HEK293 (cell line): ENCODE results near the gene RASA3.

ENCODE experiments used
- CTCF ChIA-PET: fragments of 350-600 bp; formaldehyde crosslinking; extraction: SDS; loops from one replicate; lab custom pipeline; 2021; ENCODE audit warnings: antibody characterized with exemption; lab: Yijun Ruan, JAX
- POLR2A ChIA-PET: fragments of 300-600 bp; formaldehyde crosslinking; extraction: SDS; loops from one replicate; lab custom pipeline; 2020; ENCODE audit warnings: antibody characterized with exemption, inconsistent platforms; lab: Yijun Ruan, JAX
- H3K27ac ChIP-seq: fragments of 200-500 bp; sonication (Bioruptor generic); 2 replicates; pipeline ENCODE4 v1.5.1; 2014; ENCODE audit warnings: low read depth, low read length, control low read depth, inconsistent platforms; ENCODE audit errors: extremely low read depth
- H3K36me3 ChIP-seq, 2 experiments: fragments of 200-500 bp in 1 of 2; sonication (Bioruptor generic) in 1 of 2; 1 replicate in 1 of 2; 2 replicates in 1 of 2; pipeline ENCODE4 v1.5.1; 2014 to 2017; ENCODE audit warnings: inconsistent platforms in 2 of 2, low read length in 2 of 2; ENCODE audit not compliant: control insufficient read depth in 2 of 2, insufficient read depth in 1 of 2
- H3K4me1 ChIP-seq: fragments of 200-500 bp; sonication (Bioruptor generic); 2 replicates; pipeline ENCODE4 v1.5.1; 2014; ENCODE audit warnings: mild to moderate bottlenecking, low read length, inconsistent platforms; ENCODE audit not compliant: control insufficient read depth, insufficient read depth
- H3K4me3 ChIP-seq: 2 replicates; pipeline ENCODE4 v1.5.1; 2011; ENCODE audit warnings: low read depth, mild to moderate bottlenecking, control low read depth, low read length, moderate library complexity
- H3K9me3 ChIP-seq: fragments of 200-500 bp; sonication (Bioruptor generic); 2 replicates; pipeline ENCODE4 v1.5.1; 2014; ENCODE audit warnings: low read depth, low read length, inconsistent platforms; ENCODE audit not compliant: control insufficient read depth, insufficient read depth
- GLIS1 ChIP-seq: fragments of 450-650 bp; formaldehyde crosslinking; IDR thresholded peaks from 2 replicates; pipeline ENCODE4 v1.5.1; 2016; ENCODE audit warnings: missing biosample characterization, missing genetic modification characterization
- MEIS1 ChIP-seq: sonication (generic); formaldehyde crosslinking; IDR thresholded peaks from 2 replicates; pipeline ENCODE4 v1.8.1; 2022; ENCODE audit warnings: missing genetic modification reagents, mild to moderate bottlenecking, borderline replicate concordance
- OSR2 ChIP-seq: fragments of 450-650 bp; formaldehyde crosslinking; IDR thresholded peaks from 2 replicates; pipeline ENCODE4 v1.5.1; 2016; ENCODE audit warnings: missing biosample characterization, missing genetic modification characterization
- ZBTB21 ChIP-seq: fragments of 450-650 bp; formaldehyde crosslinking; IDR thresholded peaks from 2 replicates; pipeline ENCODE4 v1.5.1; 2017; ENCODE audit warnings: missing biosample characterization, missing genetic modification characterization
- ZBTB48 ChIP-seq: fragments of 450-650 bp; formaldehyde crosslinking; IDR thresholded peaks from 2 replicates; pipeline ENCODE4 v1.5.1; 2016; ENCODE audit warnings: missing biosample characterization, missing genetic modification characterization
- ZNF121 ChIP-seq: fragments of 450-650 bp; formaldehyde crosslinking; IDR thresholded peaks from 2 replicates; pipeline ENCODE4 v1.5.1; 2016; ENCODE audit warnings: missing biosample characterization, missing genetic modification characterization
- ZNF184 ChIP-seq: fragments of 450-650 bp; IDR thresholded peaks from 2 replicates; pipeline ENCODE4 v1.5.1; 2018; ENCODE audit warnings: missing biosample characterization, mild to moderate bottlenecking, missing genetic modification characterization
- ZNF239 ChIP-seq: fragments of 450-650 bp; formaldehyde crosslinking; IDR thresholded peaks from 2 replicates; pipeline ENCODE4 v1.5.1; 2016; ENCODE audit warnings: missing biosample characterization, missing genetic modification characterization
- ZNF324 ChIP-seq: fragments of 450-650 bp; formaldehyde crosslinking; IDR thresholded peaks from 2 replicates; pipeline ENCODE4 v1.5.1; 2016; ENCODE audit warnings: missing biosample characterization, missing genetic modification characterization
- ZNF341 ChIP-seq: fragments of 450-650 bp; formaldehyde crosslinking; IDR thresholded peaks from 2 replicates; pipeline ENCODE4; 2016; ENCODE audit warnings: low read depth, missing biosample characterization, missing genetic modification characterization
- ZNF391 ChIP-seq: fragments of 450-650 bp; formaldehyde crosslinking; IDR thresholded peaks from 2 replicates; pipeline ENCODE4 v1.5.1; 2016; ENCODE audit warnings: low read depth, missing biosample characterization, missing genetic modification characterization, borderline replicate concordance
- ZNF514 ChIP-seq: fragments of 450-650 bp; formaldehyde crosslinking; IDR thresholded peaks from 2 replicates; pipeline ENCODE4 v1.5.1; 2016; ENCODE audit warnings: missing biosample characterization, missing genetic modification characterization
- ZNF596 ChIP-seq: fragments of 450-650 bp; IDR thresholded peaks from 2 replicates; pipeline ENCODE4 v1.5.0; 2018; ENCODE audit warnings: missing biosample characterization, mild to moderate bottlenecking, missing genetic modification characterization, moderate library complexity
- ZNF624 ChIP-seq: fragments of 450-650 bp; formaldehyde crosslinking; IDR thresholded peaks from 2 replicates; pipeline ENCODE4 v1.5.1; 2017; ENCODE audit warnings: missing biosample characterization, missing genetic modification characterization
- ZNF629 ChIP-seq: fragments of 450-650 bp; formaldehyde crosslinking; IDR thresholded peaks from 2 replicates; pipeline ENCODE4 v1.5.1; 2017; ENCODE audit warnings: missing biosample characterization, missing genetic modification characterization
- TF ChIP-seq, protein P1 (sequence below): fragments of 450-650 bp; formaldehyde crosslinking; IDR thresholded peaks from 2 replicates; pipeline ENCODE4 v1.5.1; 2016; ENCODE audit warnings: missing biosample characterization, missing genetic modification characterization
- TF ChIP-seq, protein P2 (sequence below): sonication (generic); formaldehyde crosslinking; IDR thresholded peaks from 2 replicates; pipeline ENCODE4 v1.8.1; 2022; ENCODE audit warnings: mild to moderate bottlenecking, moderate library complexity, missing genetic modification reagents
- TF ChIP-seq, protein P3 (sequence below): fragments of 450-650 bp; IDR thresholded peaks from 2 replicates; pipeline ENCODE4 v1.5.1; 2018; ENCODE audit warnings: missing biosample characterization, missing genetic modification characterization
- TF ChIP-seq, protein P4 (sequence below): fragments of 450-650 bp; formaldehyde crosslinking; optimal IDR thresholded peaks from 2 replicates; pipeline ENCODE3; 2016; ENCODE audit warnings: missing biosample characterization, mild to moderate bottlenecking, missing genetic modification characterization
- TF ChIP-seq, protein P5 (sequence below): fragments of 450-650 bp; formaldehyde crosslinking; IDR thresholded peaks from 2 replicates; pipeline ENCODE4 v1.5.1; 2017; ENCODE audit warnings: missing biosample characterization, missing genetic modification characterization
- TF ChIP-seq, protein P6 (sequence below): fragments of 450-650 bp; formaldehyde crosslinking; IDR thresholded peaks from 2 replicates; pipeline ENCODE4 v1.5.1; 2016; ENCODE audit warnings: missing biosample characterization, missing genetic modification characterization
- TF ChIP-seq, protein P7 (sequence below): fragments of 450-650 bp; formaldehyde crosslinking; IDR thresholded peaks from 2 replicates; pipeline ENCODE4 v1.5.1; 2016; ENCODE audit warnings: missing biosample characterization, missing genetic modification characterization, borderline replicate concordance

Gene RASA3

DNA sequence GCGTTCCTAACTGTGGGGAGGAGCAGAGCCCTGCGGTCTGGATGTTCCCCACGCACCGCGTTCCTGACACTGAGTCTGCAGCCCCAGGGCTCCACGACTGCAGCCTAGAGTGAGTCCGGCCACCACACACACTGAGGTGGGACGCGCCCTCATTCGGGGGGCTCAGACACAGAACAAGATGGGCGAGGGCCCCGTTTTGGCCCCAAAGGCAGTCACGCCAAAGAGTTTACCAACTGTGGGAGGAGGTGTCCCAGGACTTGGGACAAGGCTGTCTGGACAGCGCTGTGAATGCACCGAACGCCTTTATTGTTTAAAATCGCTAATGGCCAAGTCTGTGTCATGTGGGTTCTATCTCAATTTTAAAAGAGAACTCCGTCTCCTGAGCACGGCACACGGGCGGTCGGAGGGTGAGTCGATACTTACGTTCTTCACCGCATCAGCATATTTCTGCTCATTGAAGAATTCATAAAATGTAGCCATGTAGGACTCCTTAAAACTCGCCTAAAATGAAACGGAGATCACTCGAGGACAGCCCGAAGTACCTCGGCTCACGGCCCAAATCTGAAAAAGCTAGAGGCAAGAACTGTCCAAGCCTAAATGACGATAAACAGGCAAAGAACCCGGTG is 123.3 kb downstream of the RASA3 start:
- CTCF ChIA-PET = no interaction called here

DNA sequence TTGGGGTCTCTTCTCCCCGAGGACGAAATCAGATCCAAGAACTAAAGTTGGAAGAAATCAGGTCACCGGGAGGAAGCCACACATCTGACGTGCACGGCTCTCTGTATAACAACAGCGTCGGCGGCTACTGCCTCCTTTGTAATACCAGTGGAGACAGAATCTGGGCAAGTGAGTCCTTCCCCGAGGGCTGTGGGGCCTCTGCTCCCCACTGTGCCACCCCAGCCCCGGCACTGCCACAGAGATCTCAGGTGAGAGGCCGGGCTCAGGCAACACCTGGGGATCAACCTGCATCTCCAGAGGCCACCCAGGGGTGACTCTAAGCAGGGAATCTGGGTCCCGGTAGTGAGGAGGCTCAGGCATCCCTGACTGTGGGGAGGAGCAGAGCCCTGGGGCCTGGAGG is 124.9 kb downstream of the RASA3 start:
- CTCF ChIA-PET = no interaction called here
- Histone ChIP-seq H3K4me1 (no peaks in the 10 kb centered on the region), H3K4me3 (no peak overlapping the region), H3K36me3 (no peaks in the 10 kb centered on the region), H3K27ac (no peak overlapping the region), H3K9me3 (no peaks in the 10 kb centered on the region)
- TF ChIP-seq ZNF239 (no peak), GLIS1 (tag by site-specific recombination) (no peak), ZNF596 (tag by site-specific recombination) (no peak), ZNF341 (tag by site-specific recombination) (no peak), ZNF629 (tag by site-specific recombination) (no peak)
- TF ChIP-seq, protein P1, sequence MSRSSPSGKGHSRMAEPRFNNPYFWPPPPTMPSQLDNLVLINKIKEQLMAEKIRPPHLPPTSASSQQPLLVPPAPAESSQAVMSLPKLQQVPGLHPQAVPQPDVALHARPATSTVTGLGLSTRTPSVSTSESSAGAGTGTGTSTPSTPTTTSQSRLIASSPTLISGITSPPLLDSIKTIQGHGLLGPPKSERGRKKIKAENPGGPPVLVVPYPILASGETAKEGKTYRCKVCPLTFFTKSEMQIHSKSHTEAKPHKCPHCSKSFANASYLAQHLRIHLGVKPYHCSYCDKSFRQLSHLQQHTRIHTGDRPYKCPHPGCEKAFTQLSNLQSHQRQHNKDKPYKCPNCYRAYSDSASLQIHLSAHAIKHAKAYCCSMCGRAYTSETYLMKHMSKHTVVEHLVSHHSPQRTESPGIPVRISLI (tag by site-specific recombination) = no peak
- TF ChIP-seq, protein P2, sequence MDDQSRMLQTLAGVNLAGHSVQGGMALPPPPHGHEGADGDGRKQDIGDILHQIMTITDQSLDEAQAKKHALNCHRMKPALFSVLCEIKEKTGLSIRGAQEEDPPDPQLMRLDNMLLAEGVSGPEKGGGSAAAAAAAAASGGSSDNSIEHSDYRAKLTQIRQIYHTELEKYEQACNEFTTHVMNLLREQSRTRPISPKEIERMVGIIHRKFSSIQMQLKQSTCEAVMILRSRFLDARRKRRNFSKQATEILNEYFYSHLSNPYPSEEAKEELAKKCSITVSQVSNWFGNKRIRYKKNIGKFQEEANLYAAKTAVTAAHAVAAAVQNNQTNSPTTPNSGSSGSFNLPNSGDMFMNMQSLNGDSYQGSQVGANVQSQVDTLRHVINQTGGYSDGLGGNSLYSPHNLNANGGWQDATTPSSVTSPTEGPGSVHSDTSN (CRISPR knock-in tag) = no peak
- POLR2A ChIA-PET = no interaction called here

More for the DNA sequence above, 123.3 kb downstream of the RASA3 start:
- no peaks in the 10 kb centered on the region for H3K36me3 ChIP-seq
- H3K27ac ChIP-seq = no peak overlapping the region
- no peaks in the 10 kb centered on the region for H3K9me3 ChIP-seq
- POLR2A ChIA-PET = no interaction called here
- TF ChIP-seq, protein P3, sequence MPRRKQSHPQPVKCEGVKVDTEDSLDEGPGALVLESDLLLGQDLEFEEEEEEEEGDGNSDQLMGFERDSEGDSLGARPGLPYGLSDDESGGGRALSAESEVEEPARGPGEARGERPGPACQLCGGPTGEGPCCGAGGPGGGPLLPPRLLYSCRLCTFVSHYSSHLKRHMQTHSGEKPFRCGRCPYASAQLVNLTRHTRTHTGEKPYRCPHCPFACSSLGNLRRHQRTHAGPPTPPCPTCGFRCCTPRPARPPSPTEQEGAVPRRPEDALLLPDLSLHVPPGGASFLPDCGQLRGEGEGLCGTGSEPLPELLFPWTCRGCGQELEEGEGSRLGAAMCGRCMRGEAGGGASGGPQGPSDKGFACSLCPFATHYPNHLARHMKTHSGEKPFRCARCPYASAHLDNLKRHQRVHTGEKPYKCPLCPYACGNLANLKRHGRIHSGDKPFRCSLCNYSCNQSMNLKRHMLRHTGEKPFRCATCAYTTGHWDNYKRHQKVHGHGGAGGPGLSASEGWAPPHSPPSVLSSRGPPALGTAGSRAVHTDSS (tag by site-specific recombination) = no peak
- TF ChIP-seq ZNF391 = no peak
- TF ChIP-seq ZNF184 = no peak
- TF ChIP-seq ZBTB48 = no peak
- TF ChIP-seq, protein P4, sequence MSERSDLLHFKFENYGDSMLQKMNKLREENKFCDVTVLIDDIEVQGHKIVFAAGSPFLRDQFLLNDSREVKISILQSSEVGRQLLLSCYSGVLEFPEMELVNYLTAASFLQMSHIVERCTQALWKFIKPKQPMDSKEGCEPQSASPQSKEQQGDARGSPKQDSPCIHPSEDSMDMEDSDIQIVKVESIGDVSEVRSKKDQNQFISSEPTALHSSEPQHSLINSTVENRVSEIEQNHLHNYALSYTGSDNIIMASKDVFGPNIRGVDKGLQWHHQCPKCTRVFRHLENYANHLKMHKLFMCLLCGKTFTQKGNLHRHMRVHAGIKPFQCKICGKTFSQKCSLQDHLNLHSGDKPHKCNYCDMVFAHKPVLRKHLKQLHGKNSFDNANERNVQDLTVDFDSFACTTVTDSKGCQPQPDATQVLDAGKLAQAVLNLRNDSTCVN (tag by site-specific recombination) = no peak
- TF ChIP-seq OSR2 (tag by site-specific recombination) = no peak
- TF ChIP-seq, protein P5, sequence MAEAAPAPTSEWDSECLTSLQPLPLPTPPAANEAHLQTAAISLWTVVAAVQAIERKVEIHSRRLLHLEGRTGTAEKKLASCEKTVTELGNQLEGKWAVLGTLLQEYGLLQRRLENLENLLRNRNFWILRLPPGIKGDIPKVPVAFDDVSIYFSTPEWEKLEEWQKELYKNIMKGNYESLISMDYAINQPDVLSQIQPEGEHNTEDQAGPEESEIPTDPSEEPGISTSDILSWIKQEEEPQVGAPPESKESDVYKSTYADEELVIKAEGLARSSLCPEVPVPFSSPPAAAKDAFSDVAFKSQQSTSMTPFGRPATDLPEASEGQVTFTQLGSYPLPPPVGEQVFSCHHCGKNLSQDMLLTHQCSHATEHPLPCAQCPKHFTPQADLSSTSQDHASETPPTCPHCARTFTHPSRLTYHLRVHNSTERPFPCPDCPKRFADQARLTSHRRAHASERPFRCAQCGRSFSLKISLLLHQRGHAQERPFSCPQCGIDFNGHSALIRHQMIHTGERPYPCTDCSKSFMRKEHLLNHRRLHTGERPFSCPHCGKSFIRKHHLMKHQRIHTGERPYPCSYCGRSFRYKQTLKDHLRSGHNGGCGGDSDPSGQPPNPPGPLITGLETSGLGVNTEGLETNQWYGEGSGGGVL = no peak
- TF ChIP-seq ZNF514 = no peak
- TF ChIP-seq, protein P6, sequence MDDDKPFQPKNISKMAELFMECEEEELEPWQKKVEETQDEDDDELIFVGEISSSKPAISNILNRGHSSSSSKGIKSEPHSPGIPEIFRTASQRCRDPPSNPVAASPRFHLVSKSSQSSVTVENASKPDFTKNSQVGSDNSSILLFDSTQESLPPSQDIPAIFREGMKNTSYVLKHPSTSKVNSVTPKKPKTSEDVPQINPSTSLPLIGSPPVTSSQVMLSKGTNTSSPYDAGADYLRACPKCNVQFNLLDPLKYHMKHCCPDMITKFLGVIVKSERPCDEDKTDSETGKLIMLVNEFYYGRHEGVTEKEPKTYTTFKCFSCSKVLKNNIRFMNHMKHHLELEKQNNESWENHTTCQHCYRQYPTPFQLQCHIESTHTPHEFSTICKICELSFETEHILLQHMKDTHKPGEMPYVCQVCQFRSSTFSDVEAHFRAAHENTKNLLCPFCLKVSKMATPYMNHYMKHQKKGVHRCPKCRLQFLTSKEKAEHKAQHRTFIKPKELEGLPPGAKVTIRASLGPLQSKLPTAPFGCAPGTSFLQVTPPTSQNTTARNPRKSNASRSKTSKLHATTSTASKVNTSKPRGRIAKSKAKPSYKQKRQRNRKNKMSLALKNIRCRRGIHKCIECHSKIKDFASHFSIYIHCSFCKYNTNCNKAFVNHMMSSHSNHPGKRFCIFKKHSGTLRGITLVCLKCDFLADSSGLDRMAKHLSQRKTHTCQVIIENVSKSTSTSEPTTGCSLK = no peak
- TF ChIP-seq, protein P7, sequence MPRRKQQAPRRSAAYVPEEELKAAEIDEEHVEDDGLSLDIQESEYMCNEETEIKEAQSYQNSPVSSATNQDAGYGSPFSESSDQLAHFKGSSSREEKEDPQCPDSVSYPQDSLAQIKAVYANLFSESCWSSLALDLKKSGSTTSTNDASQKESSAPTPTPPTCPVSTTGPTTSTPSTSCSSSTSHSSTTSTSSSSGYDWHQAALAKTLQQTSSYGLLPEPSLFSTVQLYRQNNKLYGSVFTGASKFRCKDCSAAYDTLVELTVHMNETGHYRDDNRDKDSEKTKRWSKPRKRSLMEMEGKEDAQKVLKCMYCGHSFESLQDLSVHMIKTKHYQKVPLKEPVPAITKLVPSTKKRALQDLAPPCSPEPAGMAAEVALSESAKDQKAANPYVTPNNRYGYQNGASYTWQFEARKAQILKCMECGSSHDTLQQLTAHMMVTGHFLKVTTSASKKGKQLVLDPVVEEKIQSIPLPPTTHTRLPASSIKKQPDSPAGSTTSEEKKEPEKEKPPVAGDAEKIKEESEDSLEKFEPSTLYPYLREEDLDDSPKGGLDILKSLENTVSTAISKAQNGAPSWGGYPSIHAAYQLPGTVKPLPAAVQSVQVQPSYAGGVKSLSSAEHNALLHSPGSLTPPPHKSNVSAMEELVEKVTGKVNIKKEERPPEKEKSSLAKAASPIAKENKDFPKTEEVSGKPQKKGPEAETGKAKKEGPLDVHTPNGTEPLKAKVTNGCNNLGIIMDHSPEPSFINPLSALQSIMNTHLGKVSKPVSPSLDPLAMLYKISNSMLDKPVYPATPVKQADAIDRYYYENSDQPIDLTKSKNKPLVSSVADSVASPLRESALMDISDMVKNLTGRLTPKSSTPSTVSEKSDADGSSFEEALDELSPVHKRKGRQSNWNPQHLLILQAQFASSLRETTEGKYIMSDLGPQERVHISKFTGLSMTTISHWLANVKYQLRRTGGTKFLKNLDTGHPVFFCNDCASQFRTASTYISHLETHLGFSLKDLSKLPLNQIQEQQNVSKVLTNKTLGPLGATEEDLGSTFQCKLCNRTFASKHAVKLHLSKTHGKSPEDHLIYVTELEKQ = no peak
- TF ChIP-seq ZNF324 (tag by site-specific recombination) = no peak
- no peak for TF ChIP-seq ZBTB21
- TF ChIP-seq MEIS1 (CRISPR knock-in tag) = no peak
- TF ChIP-seq ZNF121 (tag by site-specific recombination) = no peak
- no peak for TF ChIP-seq ZNF624 (tag by site-specific recombination)
- no peak overlapping the region for H3K4me3 ChIP-seq
- H3K4me1 ChIP-seq = no peaks in the 10 kb centered on the region
